Right atrium auricular region (tissue), 2 donors: Measurements from ENCODE around the gene ARVCF. TPM values are rescaled to one million over a fixed set of nuclear protein-coding genes. Genes with fewer than 3 reads are reported as not detected.

Experiments
- DNase-seq: peaks from one replicate; pipeline ENCODE4 v3.0.0-alpha.2; 2019; ENCODE audit warnings: low spot score
- H3K27ac ChIP-seq, 2 donors: fragments of 200-600 bp; sonication (generic); 1 replicate in 1 of 2; 2 replicates in 1 of 2; pipeline ENCODE4 v1.5.1; 2016 to 2019
- H3K27me3 ChIP-seq, 2 donors: fragments of 200-600 bp; sonication (generic); one replicate each; pipeline versions ENCODE4 v1.5.1 to v1.6.0; 2017 to 2019
- H3K36me3 ChIP-seq: fragments of 200-600 bp; sonication (generic); one replicate; pipeline ENCODE4 v1.5.1; 2016
- H3K4me1 ChIP-seq, 2 donors: fragments of 200-600 bp; sonication (generic); one replicate each; pipeline versions ENCODE4 v1.5.1 to v1.6.0; 2017 to 2019
- H3K4me3 ChIP-seq, 2 donors: fragments of 200-600 bp; sonication (generic); 1 replicate in 1 of 2; 2 replicates in 1 of 2; pipeline ENCODE4 v1.5.1; 2017 to 2019; ENCODE audit warnings: mild to moderate bottlenecking in 1 of 2, moderate library complexity in 1 of 2
- H3K9me3 ChIP-seq, 2 donors: fragments of 200-600 bp; sonication (generic); one replicate each; pipeline ENCODE4 v1.5.1; 2019
- total RNA-seq, 2 donors: library from RNA; depleted of rRNA; stranded (reverse); fragments of >200 nt; gene quantifications; one replicate each; pipeline ENCODE4 v1.1.0, GENCODE V29; 2016
- TF ChIP-seq, protein P1 (sequence below), 2 donors: fragments of 200-600 bp; sonication (generic); IDR thresholded peaks; one replicate each; pipeline ENCODE4 v1.5.1; 2019; ENCODE audit warnings: antibody characterized with exemption in 2 of 2

ARVCF gene
- total RNA-seq, 2 donors from 2014 or later: 16.7 to 35.8 TPM

DNA sequence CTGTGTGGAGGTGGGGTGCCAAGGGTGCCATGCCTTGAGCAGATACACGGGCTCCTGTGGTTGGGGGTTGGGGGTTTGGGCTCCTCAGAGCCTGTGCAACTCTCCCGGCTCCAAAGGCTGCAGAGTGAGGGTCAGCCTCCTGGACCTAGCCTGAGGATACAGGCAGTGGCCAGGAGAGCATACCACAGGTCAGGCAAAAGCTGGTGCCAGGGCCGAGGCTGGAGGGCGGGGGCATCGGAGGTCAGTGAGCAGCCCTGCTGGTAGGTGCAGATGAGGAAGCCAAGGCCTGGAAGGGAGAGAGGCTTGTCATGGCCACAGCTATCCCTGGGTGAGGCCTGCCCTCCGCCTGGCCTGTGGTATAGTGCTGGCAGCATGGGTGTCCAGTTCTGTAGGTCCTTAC, 37.9 kb upstream of the ARVCF start:
- no peak for DNase-seq
- peaks cover 66% of the 10 kb centered on the region for H3K36me3 ChIP-seq
- H3K4me3 ChIP-seq: no peak overlapping the region
- H3K4me1 ChIP-seq: no peaks in the 10 kb centered on the region
- H3K9me3 ChIP-seq: no peaks in the 10 kb centered on the region
- H3K27me3 ChIP-seq: no peaks in the 10 kb centered on the region
- TF ChIP-seq, protein P1, sequence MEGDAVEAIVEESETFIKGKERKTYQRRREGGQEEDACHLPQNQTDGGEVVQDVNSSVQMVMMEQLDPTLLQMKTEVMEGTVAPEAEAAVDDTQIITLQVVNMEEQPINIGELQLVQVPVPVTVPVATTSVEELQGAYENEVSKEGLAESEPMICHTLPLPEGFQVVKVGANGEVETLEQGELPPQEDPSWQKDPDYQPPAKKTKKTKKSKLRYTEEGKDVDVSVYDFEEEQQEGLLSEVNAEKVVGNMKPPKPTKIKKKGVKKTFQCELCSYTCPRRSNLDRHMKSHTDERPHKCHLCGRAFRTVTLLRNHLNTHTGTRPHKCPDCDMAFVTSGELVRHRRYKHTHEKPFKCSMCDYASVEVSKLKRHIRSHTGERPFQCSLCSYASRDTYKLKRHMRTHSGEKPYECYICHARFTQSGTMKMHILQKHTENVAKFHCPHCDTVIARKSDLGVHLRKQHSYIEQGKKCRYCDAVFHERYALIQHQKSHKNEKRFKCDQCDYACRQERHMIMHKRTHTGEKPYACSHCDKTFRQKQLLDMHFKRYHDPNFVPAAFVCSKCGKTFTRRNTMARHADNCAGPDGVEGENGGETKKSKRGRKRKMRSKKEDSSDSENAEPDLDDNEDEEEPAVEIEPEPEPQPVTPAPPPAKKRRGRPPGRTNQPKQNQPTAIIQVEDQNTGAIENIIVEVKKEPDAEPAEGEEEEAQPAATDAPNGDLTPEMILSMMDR (IDR thresholded peaks at IDR 0.05): no peak
- no peak overlapping the region for H3K27ac ChIP-seq

GRCh38 chr22:20054034-20054427, 37.4 kb upstream of the ARVCF start:
- Histone ChIP-seq H3K4me1 (no peaks in the 10 kb centered on the region), H3K4me3 (no peak overlapping the region), H3K36me3 (peaks cover 70% of the 10 kb centered on the region), H3K27me3 (no peaks in the 10 kb centered on the region), H3K27ac (no peak overlapping the region), H3K9me3 (no peaks in the 10 kb centered on the region)
- TF ChIP-seq, protein P1 (IDR thresholded peaks at IDR 0.05): no peak
- DNase-seq: no peak

GRCh38 chr22:20053407-20054033, 36.9 kb upstream of the ARVCF start:
- Histone ChIP-seq H3K4me1 (no peaks in the 10 kb centered on the region), H3K9me3 (no peaks in the 10 kb centered on the region), H3K4me3 (no peak overlapping the region), H3K27ac (no peak overlapping the region), H3K36me3 (peaks cover 75% of the 10 kb centered on the region), H3K27me3 (no peaks in the 10 kb centered on the region)
- TF ChIP-seq, protein P1 (IDR thresholded peaks at IDR 0.05): no peak
- DNase-seq: no peak

- H3K27ac ChIP-seq: no peak overlapping the region
- no peaks in the 10 kb centered on the region for H3K27me3 ChIP-seq
- H3K4me1 ChIP-seq: no peaks in the 10 kb centered on the region
- peaks cover 83% of the 10 kb centered on the region for H3K36me3 ChIP-seq
- H3K9me3 ChIP-seq: no peaks in the 10 kb centered on the region
- H3K4me3 ChIP-seq: no peak overlapping the region
- TF ChIP-seq, protein P1 (IDR thresholded peaks at IDR 0.05): no peak
- DNase-seq: no peak
These were observed 36.0 kb upstream of the ARVCF start for GRCh38 chr22:20052309-20053259.

GRCh38 chr22:20051927-20052308, 35.3 kb upstream of the ARVCF start:
- TF ChIP-seq, protein P1 (IDR thresholded peaks at IDR 0.05): no peak
- Histone ChIP-seq H3K36me3 (peaks cover 81% of the 10 kb centered on the region), H3K9me3 (no peaks in the 10 kb centered on the region), H3K27me3 (no peaks in the 10 kb centered on the region), H3K4me3 (no peak overlapping the region), H3K4me1 (no peaks in the 10 kb centered on the region), H3K27ac (no peak overlapping the region)
- DNase-seq: no peak
